Kidney (tissue), 14 donors: ENCODE data around the gene UBE2D2. TPM values are rescaled to one million over a fixed set of nuclear protein-coding genes. Genes with fewer than 3 reads are reported as not detected.

ENCODE experiments used
- DNase-seq, 5 donors: peaks; one replicate each; pipeline ENCODE4 v3.0.0-alpha.2; 2013 to 2020
- FAIRE-seq: peaks from 2 replicates; lab custom pipeline; 2012; peaks lifted over from hg19 to GRCh38; lab: Jason Lieb, UNC
- H3K27ac ChIP-seq, 2 donors: one replicate each; pipeline ENCODE4 v1.7.0; 2013; ENCODE audit warnings: low read depth in 2 of 2, low read length in 2 of 2, inconsistent platforms in 1 of 2
- H3K27me3 ChIP-seq: one replicate; pipeline ENCODE4 v1.7.1; 2013; ENCODE audit warnings: low read length, inconsistent platforms; ENCODE audit not compliant: control insufficient read depth, insufficient read depth
- H3K36me3 ChIP-seq, 3 donors: one replicate each; pipeline versions ENCODE4 v1.7.0 to v1.7.1; 2013; ENCODE audit warnings: low read length in 3 of 3, control low read depth in 1 of 3, inconsistent platforms in 1 of 3; ENCODE audit not compliant: insufficient read depth in 3 of 3, control insufficient read depth in 2 of 3
- H3K4me1 ChIP-seq, 3 donors: one replicate each; pipeline versions ENCODE4 v1.7.0 to v1.7.1; 2013; ENCODE audit warnings: low read length in 3 of 3, inconsistent platforms in 1 of 3, low read depth in 1 of 3; ENCODE audit not compliant: control insufficient read depth in 2 of 3, insufficient read depth in 2 of 3
- H3K4me3 ChIP-seq, 3 donors: one replicate each; pipeline versions ENCODE4 v1.7.0 to v1.8.1; 2013; ENCODE audit warnings: low read length in 3 of 3, control low read depth in 1 of 3, inconsistent platforms in 1 of 3
- H3K9ac ChIP-seq, 3 donors: one replicate each; pipeline versions ENCODE4 v1.7.0 to v1.7.1; 2013; ENCODE audit warnings: low read length in 3 of 3, control low read depth in 1 of 3, inconsistent platforms in 1 of 3
- H3K9me3 ChIP-seq, 3 donors: one replicate each; pipeline versions ENCODE4 v1.7.0 to v1.7.1; 2013; ENCODE audit warnings: low read length in 3 of 3, control low read depth in 1 of 3, inconsistent platforms in 1 of 3; ENCODE audit not compliant: control insufficient read depth in 2 of 3, insufficient read depth in 1 of 3
- CTCF ChIP-seq: IDR thresholded peaks from 3 replicates; pipeline ENCODE4 v1.5.1; 2012; ENCODE audit warnings: mild to moderate bottlenecking, moderate library complexity, borderline replicate concordance; ENCODE audit not compliant: insufficient read depth; ENCODE audit errors: extremely low read depth
- intact Hi-C: fragments of 100-400 bp; cut with DNase I; formaldehyde crosslinking; loops from one replicate; pipeline ENCODE4 v1.11.1; 2022
- polyA plus RNA-seq: library from polyadenylated mRNA; stranded (reverse); fragments of 350-450 nt; fragmentation: Illumina TruSeq; extraction: RNeasy Lipid Tissue Mini Kit (QIAGEN cat#74804); gene quantifications from one replicate; pipeline ENCODE4 v1.2.3, GENCODE V29; 2014; ENCODE audit warnings: low read depth, low replicate concordance; ENCODE audit not compliant: insufficient read depth
- total RNA-seq: library from RNA; stranded (reverse); fragmentation: NEBNext Ultra II Directional; extraction: Animal tissue kit (Norgen Biotek cat#: 25700); gene quantifications from one replicate; pipeline ENCODE4 v1.2.1, GENCODE V29; 2021
- donor health status: control.
- donor health status: control.
- donor health status: control.
- donor health status: control.
- donor health status: control.
- donor health status: DM: yes; HTN: yes; CAD: no.
- donor health status: Normal renal cell carcinoma (clear cell type).

The UBE2D2 gene
- total and polyA plus RNA-seq, 2 donors from 2014 or later, result 118 to 131 TPM

- H3K4me1 ChIP-seq, result peaks cover 18 to 70% (median 66%) of the 10 kb centered on the region in 3 donors
- FAIRE-seq (no peak), DNase-seq (peak in 2 of 5 donors; percentile 27 to 45)
- no peaks in the 10 kb centered on the region for H3K9me3 ChIP-seq
- H3K27ac ChIP-seq, result peak overlapping the region; percentile 90 to 94
- no peak overlapping the region for H3K4me3 ChIP-seq
- no peak for TF ChIP-seq CTCF
- H3K27me3 ChIP-seq, result no peaks in the 10 kb centered on the region
- H3K36me3 ChIP-seq, result no peaks in the 10 kb centered on the region
- no peak overlapping the region for H3K9ac ChIP-seq
- intact Hi-C loops, result no loop called here
Observed at GRCh38 chr5:139641116-139642080, 80.3 kb downstream of the UBE2D2 start.

GRCh38 chr5:139642213-139642612 lies 81.1 kb downstream of the UBE2D2 start:
- H3K27me3 ChIP-seq, result no peaks in the 10 kb centered on the region
- H3K4me3 ChIP-seq, result no peak overlapping the region
- H3K27ac ChIP-seq, result peak overlapping the region; percentile 90 to 94
- no peaks in the 10 kb centered on the region for H3K9me3 ChIP-seq
- TF ChIP-seq CTCF, result no peak
- peaks cover 11 to 69% (median 65%) of the 10 kb centered on the region in 3 donors for H3K4me1 ChIP-seq
- DNase-seq, result peak in 2 of 5 donors; percentile 57 to 59
- H3K9ac ChIP-seq, result no peak overlapping the region
- intact Hi-C loops, result no loop called here
- no peaks in the 10 kb centered on the region for H3K36me3 ChIP-seq
- FAIRE-seq, result no peak

GRCh38 chr5:139642891-139643871 lies 82.0 kb downstream of the UBE2D2 start:
- Histone ChIP-seq H3K9ac (peak overlapping the region in 2 of 3 donors; percentile 1 to 49), H3K9me3 (no peaks in the 10 kb centered on the region), H3K4me1 (peaks cover 11 to 71% (median 70%) of the 10 kb centered on the region in 3 donors), H3K36me3 (no peaks in the 10 kb centered on the region), H3K27ac (peak overlapping the region; percentile 90 to 94), H3K27me3 (no peaks in the 10 kb centered on the region), H3K4me3 (no peak overlapping the region)
- DNase-seq (peak; percentile 76 to 92 (median 88)), FAIRE-seq (no peak)
- intact Hi-C loops, result no loop called here
- no peak for TF ChIP-seq CTCF
